Measurements from ENCODE around the gene JUND.

- TF ChIP-seq YY1 (IDR thresholded peaks at IDR 0.05; ENCODE audit: insufficient read depth, insufficient read length) (no peak), ZNF274 (IDR thresholded peaks at IDR 0.05; ENCODE audit: low read depth, low read length) (no peak)
Measured at GRCh38 chr19:18320865-18321733, 39.7 kb upstream of the JUND start.

Data from NT2/D1 (cell line).